SW 1271 (cell line): ENCODE data around the gene PKP1.

Experiments
- DNase-seq, 2 experiments: peaks; one replicate each; lab custom pipeline; 2025; lab: John Stamatoyannopoulos, UW

The PKP1 gene

DNA sequence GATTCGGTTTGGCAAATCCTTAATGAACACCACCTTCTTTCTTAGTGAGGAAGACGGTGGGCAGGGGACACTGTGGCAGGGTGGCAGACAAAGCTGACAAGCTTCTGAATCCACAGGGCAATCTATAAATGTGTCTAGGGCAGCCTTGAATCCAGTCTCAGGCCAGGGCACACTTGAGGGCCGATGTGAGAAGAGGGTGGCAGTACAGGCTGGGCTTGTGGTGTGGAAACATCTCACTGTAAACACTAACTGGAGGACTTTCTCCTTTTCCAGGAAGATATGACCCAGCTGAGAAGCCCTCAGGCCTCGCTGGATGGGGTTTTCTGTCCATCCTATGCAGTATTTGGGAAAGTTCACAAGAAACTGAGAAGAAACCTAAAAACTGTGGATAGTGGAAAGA is 46.5 kb downstream of the PKP1 start:
- no peak for DNase-seq

DNA sequence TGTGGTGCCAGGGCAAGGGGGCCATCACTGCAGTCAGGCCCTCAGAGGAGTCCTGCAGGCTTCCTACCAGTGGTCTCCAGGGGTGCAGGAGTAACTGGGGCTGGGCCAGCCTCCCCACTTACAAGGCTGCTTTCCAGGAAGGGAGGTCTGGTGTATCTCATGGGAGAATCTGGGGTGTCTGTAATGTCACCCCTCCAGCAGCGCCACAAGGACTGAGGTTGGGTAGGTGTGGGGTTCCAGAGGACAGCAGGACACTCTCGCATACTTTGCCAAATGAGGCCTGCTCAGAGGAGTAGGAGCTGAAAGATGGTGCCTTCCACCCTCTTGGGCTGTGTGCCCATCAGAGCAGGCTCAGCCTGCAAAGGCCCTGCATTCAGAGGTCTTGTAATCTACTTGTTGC is 47.2 kb downstream of the PKP1 start:
- DNase-seq: no peak

DNA sequence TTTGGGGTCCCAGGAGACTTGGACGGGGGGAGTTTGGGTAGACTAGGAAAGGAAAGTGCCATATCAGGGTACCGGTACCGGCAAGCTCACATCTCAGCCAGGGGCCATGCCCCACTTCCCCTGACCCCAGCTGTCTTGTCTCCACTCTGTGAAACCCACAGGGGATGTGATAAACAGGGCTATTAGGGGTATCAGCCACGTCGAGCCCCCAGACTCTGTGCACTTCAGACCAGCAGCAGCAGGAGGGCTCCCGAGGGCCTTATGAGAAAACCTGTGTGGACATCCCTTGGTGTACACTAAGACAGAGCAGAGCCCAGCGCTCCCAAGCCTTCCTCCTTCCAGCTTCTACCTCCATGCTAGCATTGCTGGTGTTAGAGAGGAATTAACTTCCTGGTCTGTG is 47.9 kb downstream of the PKP1 start:
- DNase-seq: no peak

DNA sequence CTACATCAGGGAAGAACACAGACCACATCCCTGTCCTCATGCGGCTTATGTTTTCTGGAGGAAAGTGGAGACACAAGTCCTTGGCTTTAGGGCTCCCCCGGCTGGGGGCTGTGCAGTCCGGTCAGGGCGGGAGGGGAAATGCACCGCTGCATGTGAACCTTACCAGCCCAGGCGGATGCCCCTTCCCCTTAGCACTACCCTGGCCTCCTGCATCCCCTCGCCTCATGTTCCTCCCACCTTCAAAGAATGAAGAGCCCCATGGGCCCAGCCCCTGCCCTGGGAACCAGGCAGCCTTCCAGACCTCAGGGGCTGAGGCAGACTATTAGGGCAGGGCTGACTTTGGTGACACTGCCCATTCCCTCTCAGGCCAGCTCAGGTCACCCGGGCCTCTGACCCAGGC is 48.7 kb downstream of the PKP1 start:
- no peak for DNase-seq

DNA sequence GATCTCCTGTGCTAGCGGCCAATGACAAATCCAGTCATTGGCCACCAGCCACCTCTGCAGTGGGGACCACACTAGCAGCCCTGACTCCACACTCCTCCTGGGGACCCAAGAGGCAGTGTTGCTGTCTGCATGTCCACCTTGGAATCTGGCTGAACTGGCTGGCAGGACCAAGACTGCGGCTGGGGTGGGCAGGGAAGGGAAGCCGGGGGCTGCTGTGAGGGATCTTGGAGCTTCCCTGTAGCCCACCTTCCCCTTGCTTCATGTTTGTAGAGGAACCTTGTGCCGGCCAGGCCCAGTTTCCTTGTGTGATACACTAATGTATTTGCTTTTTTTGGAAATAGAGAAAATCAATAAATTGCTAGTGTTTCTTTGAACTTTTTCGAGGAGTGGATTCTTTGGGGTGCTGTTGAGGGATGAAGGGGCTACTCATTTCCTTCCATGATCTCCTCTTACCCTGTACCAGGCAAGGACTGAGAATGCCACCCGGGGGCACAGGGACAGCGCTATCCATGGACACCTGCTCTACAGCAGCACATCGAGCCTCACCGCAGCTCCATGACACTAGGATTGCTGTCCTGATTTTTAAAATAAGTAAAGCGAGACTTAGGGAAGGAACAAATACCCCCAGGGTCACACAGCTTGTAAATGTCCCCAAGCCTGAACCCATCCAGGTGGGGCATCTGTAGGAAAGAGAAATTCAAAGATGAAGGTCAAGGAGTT is 49.5 kb downstream of the PKP1 start:
- no peak for DNase-seq

DNA sequence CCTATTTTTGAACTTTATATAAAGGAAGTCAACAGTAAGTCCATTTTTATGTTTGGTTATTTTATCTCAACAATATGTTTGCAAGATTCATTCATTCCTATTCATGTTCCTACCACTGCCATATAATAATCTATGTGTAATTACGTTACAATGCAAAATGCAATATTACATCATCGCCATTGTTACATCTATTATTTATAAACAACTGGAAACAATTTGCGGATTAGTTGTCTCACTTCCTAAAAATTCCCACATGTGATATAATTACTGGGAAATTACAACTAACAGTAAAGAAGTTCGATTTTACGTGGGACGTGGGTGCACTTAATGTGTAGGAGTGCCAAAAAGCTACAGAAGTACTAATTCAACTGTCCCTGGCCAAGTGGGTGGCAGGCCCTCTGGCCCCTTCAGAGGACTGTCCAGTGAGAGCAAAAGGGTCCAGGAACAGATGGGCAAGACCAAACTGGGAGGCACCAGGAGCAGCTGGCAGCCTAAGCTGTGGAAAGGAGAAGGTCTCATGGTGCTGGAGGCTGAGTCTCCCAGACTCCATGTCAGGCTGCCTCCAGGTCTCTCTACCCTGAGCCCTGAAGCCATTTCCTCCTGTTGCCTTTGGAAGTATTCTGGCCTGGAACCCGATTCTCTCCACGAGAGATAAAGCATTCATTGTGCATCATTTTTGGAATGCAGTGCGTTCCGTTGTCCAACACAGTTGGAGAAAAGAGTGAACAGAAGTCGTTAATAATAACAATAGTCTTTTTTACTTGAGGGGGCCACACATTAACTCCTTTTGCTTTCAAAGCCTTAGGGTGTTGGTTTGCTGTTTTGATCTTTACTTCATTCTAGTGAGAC is 51.2 kb downstream of the PKP1 start:
- no peak for DNase-seq

DNA sequence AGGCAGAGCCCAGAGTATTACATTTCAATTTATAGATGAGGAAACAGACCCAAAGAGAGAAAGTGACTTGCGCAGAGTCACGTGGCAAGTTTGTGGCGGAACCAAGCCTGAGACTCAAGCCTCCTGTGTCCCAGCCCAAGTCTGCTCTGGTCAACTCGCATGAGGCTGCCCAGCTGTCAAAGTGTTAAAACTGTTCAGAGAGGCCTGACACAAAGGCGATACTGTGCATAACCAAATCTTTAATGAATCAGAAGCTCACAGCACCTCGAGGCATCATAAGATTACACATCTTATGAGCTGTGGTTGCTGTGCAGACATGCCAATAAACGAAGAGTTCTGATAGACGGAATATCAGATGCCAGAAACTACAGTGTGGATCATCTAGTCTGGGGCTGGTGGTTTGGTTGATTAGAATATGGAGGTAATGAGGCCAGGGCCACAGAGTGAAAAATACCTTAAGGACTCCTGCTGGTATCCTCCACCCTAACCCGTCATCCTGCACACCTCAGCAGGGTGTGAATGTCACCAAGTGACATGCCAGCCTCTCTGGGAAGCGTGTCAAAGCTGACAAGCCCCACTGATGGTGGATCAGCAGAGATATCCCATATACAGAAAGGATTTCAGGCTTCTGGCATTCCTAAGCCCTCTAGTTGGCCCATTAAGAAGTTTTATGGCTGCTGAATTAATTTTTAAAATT is 52.0 kb downstream of the PKP1 start:
- no peak for DNase-seq

DNA sequence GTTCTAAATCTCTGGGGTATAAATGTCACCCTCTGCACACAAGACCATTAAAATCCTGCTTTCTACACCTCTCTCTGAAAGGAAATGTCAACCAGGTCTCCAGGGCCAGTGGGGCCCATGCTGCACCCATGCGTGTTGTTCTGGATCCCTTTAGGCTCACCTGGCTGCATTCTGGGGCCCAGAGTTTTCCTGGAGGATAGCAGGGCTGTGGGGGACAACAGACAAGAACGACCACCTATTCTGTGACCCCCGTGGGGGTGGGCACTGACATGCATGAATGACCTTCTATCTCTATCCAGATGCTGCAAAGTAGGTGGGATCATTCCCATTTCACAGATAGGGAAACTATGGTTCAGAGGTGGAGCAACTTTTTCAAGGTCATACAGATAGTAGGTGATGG is 52.6 kb downstream of the PKP1 start:
- no peak for DNase-seq

DNA sequence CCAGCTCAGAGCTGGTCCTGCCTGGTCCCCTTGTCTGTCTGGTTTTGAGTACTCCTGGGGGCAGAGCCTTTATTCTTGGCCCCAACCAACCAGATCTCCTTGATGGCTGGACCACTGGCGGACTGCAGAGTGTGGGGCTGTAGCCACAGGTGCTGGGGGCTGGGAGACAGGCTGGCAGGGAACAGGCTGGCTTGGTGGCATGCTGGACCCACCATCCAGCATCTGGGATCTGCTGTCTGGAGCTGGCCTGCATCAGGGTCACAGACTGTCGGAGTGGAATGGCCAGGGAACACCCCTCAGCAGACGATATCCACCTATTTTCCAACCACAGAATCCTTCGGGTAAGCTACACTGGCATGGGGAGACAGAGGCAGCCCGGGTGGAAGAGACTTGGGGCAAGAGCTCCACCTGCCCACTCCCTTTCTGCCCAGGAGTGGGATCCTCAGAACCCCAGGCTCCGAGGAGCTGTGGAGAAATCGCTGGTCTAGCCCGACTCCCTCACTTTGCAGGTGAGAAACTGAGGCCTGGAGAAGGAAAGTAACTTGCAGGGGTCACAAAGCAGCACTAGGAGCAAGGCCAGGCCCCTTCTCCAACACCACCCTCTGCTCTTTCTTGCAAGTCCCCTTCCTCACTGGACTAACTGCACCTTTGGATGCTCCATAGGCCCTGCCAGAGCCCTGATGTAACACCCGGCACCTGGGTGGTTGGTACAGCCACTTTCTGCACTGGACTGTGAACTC is 53.6 kb downstream of the PKP1 start:
- no peak for DNase-seq

DNA sequence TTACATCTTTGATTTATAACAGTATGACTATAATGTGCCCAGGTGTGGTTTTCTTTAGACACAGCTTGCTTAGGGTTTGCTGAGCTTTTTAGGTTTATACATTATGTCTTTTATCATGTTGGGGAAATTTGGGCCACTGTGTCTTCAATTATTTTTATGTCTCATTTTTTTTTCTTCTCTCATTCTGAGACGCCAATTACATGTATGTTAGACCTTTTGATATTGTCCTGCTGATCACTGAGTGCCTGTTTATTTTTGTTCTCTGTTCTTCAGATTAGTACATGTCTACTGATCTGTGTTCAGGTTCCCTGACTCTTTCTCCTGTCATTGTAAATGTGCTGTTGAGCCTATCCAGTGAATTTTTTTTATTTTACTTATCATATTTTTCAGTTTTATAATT is 58.1 kb downstream of the PKP1 start:
- no peak for DNase-seq

DNA sequence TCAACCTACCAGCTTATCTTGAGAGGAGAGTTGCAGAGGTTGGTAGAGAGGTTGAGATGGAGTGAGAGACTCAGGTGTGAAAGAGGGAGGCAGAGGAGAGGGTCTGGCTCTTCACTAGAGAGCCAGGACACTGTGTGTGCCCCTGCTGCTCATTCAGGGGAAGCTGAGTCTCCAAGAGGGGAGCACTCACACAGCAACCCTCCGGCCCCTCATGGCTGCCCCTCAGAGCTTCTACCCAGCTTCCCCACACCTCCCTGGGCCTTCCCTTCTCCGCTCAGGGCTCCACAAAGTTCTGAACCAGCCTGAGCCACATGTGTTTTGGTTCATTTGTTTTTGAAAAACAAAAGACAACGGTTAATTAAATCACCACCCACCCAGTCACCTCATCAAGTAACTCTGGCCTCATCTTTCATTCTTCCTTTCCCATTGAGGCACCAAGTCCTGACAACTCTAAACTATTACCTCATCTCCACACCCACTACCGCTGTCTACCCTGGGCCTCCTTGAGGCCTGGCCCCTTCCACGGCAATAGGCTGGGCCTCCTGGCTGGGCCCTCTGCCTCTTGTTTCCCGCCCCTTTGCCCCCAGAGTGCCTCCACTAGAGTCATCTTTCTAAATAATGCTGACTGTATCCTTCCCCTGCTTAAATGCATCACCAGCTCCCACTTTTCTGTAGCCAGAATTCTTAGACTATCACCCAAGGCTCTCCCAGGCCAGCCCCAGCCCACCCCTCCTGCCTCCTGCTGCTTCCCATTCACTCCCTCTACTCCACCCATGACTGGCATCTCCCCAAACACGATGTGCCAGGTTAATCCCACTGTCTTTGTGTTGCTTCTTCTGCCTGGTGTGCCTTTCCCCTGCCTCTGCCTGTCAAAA is 61.1 kb downstream of the PKP1 start:
- no peak for DNase-seq

DNA sequence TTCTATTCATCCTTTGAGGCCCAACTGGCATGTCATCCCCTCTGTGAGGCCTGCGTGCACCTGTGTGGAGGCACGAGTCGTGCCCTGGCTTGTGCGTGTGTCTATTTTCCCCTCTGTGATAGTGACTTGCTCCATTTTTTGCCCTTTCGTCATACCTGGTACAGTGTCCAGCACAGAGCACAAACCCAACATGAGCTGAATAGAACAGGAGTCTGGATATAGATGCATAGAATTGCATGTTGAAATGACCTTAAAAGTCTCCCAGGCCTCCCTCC is 61.7 kb downstream of the PKP1 start:
- DNase-seq: no peak

DNA sequence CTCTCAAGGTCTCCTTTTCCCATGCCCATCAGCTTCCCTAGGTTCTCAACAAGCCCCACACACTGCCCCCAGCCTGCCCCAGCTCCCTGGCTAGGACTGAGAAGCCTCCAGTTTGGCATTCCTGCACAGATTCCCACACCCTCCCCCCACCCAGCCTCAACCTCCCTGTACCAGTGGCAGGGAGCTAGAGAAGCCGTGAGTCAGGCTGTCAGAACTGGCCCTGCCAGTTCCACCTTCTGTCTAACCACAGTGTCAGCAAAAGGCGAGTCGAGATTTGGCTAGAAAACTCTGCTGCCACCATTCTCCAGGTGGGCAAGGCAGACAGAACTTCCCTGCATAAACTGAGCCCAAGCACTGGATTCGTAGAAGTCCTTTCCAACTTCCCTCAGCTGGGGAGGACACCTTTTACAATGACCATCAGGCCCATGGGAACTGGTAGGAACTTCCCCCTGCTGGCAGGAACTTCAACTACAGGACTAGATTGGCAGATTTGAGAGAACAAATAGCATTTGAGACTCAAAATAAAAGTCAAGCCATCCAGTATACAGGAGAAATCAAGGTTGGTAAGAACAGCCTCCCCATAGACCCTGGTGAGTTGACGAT is 63.1 kb downstream of the PKP1 start:
- DNase-seq: peak in 1 of 2 experiments; percentile 15

DNA sequence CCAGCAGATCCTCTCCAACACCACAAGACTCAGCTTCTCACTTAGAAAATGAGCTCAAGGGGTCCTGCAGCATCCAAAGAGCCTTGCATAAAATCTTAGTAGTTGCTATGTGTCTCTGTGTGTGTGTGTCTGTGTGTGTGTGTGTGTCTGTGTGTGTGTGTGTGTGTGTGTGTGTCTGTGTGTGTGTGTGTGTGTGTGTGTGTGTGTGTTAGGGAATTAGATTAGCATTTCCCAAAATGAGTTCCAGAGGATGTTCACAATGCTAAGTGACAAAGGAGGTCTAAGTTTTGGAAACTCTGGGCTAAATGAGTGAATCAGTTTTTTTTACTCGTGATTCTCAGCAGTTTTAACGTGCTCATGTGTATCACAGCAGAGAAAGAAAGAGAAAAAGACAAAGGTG is 63.7 kb downstream of the PKP1 start:
- no peak for DNase-seq

DNA sequence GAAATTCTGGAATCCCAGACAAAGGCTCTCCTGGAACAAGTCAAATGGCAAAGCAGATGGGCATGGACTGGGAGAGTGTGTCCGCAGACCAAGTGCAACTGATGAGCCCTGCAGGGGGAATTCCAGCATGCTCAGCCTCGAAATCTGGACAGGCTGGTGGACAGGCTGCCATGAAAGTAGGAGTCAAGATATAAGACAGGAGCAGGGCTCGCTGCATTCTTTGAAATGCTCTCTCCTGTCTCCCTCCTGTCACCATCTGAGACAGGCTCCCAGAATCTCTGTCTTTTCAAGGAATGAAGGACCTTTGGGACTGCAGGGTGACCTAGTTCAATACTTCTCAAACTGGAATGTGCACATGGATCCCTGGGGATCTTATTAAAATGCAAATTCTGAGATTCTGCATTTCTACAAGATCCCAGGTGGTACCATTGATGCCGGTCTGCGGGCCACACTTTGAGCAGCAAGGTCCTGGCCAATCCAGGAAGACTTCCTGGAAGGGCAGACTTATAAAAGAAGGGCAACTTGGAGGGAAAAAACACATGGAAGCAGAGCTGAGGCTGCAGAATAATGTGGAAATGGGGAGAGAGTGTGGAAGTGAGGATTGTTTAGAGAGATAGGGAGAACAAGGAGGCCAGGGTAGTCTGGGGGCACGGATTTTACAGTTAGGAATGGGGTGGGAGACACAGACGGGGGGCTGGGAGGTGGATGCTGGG is 64.3 kb downstream of the PKP1 start:
- DNase-seq: no peak

DNA sequence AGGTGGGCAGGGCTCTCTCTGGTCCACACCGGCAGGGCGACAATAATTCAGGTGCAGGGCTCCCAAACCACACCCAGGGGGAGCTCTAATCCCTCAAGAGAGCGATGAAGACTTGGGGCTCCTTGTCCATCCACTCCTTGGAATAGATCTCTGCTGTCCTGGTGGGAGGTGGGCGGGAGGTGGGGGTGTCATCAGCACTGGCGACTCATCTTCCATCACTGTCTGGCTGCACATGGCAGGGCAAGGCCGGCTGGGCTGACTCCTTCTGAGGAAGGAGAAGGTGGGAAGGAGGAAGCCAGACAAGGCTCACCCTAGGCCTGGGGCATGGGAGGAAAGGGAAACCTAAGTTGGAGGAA is 64.9 kb downstream of the PKP1 start:
- peak in 1 of 2 experiments; percentile 25 for DNase-seq

DNA sequence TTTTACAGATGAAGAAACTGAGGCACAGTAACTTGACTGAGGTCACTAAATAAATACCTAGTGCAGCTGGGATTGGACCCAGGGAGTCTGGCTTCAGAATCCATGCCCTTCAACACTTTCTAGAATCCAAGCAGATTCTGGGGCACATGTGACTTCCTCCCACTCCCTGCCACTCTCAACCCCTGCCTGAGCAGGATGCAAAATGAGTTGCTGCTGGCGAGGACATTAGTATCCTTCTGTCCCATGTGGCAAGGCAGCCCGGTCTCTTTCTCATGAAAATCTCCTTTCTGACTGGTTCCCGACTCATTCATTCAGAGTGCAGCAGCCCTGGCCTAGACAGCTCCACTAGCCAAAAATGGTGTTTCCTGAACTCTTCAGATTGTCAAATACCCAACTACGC is 65.8 kb downstream of the PKP1 start:
- no peak for DNase-seq

DNA sequence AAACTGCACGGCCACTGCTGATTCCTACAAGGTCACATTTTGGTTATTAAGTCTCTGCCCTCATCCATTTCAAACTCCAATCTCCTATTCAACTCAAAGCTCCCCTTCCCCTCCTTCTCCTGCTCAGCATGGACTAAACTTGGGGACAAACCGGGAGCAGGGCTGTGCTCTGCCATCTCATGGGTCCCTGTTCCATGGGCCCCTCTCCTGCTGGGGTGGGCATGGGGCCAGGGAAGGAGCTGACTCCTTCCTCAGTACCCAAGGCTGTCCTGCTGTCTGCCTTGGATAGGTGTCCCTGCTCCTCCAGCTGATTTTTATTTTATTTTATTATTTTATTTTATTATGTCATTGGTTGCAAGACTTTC is 67.0 kb downstream of the PKP1 start:
- no peak for DNase-seq

DNA sequence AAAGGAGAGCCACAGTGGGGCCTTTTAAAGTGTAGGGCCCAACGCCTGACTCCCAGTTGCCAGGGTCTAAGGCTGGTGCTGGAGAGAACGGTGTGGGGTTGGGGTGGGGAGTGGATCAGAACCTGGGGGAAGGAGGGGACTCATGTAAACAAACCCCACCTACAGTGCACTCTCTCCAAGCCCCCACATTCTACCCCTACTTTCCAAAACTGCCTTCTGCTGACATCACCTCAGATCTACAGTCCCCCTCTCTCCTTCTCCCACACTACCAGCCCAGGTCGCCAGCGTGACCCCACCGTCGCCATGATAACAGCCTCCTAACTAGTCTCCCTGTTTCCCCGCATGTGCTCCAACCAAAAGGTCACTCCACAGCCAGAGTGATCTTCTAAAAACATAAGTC is 67.6 kb downstream of the PKP1 start:
- no peak for DNase-seq

DNA sequence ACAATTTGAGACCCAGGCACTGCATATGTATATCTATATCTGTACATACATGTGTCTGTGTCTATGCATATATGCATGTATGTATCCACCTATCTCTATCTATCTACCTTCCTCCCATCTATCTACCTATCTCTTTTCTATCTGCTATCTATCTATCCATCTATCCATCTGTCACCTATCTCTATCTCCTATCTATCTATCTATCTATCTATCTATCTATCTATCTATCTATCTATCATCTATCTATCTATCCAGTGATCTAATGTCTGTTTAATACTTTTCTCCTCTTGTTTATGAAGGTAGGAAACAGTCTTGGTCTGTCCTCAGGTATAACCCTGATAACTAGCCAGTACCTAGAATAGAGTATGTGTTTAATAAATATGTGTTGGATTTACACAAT is 68.3 kb downstream of the PKP1 start:
- DNase-seq: no peak
